ENCODE measurements around the gene ATG101.

Gene ATG101

GRCh38 chr12:52123487-52124186, 53.9 kb downstream of the ATG101 start:
- TF ChIP-seq CTCF (IDR thresholded peaks at IDR 0.05; ENCODE audit: control extremely low read depth, extremely low read depth, low read depth, missing control alignments), result no peak
- POLR2A ChIA-PET, result no interaction called here
- CTCF ChIA-PET, result interaction anchor here (0.8 to 6.0 kb wide), 15 partner anchors 8 to 873 kb away, joined by 3 to 186 read pairs (median 4); partner anchors contain the start of gene NR4A1
- peak; percentile 39 for DNase-seq (ENCODE audit: extremely low spot score)

GRCh38 chr12:52125476-52125900, 55.7 kb downstream of the ATG101 start:
- POLR2A ChIA-PET, result no interaction called here
- CTCF ChIA-PET, result interaction anchor here (1.0 to 6.0 kb wide), 7 partner anchors 9 to 203 kb away, joined by 3 to 186 read pairs (median 5); no protein-coding TSS in a partner anchor
- DNase-seq (ENCODE audit: extremely low spot score), result no peak
- no peak for TF ChIP-seq CTCF (IDR thresholded peaks at IDR 0.05; ENCODE audit: control extremely low read depth, extremely low read depth, low read depth, missing control alignments)

GRCh38 chr12:52126050-52126604, 56.3 kb downstream of the ATG101 start:
- ChIA-PET CTCF (interaction anchor here (1.0 to 6.0 kb wide), 6 partner anchors 10 to 202 kb away, joined by 3 to 186 read pairs (median 4); no protein-coding TSS in a partner anchor), POLR2A (no interaction called here)
- no peak for TF ChIP-seq CTCF (IDR thresholded peaks at IDR 0.05; ENCODE audit: control extremely low read depth, extremely low read depth, low read depth, missing control alignments)
- peak; percentile 7 for DNase-seq (ENCODE audit: extremely low spot score)

Measured in GM10248 (cell line).